Measurements from ENCODE around the gene ELOB.

The ELOB gene

GRCh38 chr16:2811703-2812471, 34.8 kb upstream of the ELOB start:
- Histone ChIP-seq H3K18ac (ENCODE audit: low read length) (no peak overlapping the region), H2BK5ac (ENCODE audit: low read depth, low read length, poor library complexity) (no peak overlapping the region), H2AK5ac (ENCODE audit: low read length) (no peak overlapping the region), H2AFZ (ENCODE audit: insufficient read depth, low read length, poor library complexity) (no peak overlapping the region), H3K4ac (ENCODE audit: low read depth, low read length) (no peak overlapping the region), H4K12ac (ENCODE audit: low read depth, low read length) (no peak overlapping the region), H3K4me1 (ENCODE audit: control insufficient read depth in 1 of 2, insufficient read depth in 2 of 2, low read length in 2 of 2) (no peaks in the 10 kb centered on the region), H3K14ac (ENCODE audit: low read length) (no peak overlapping the region), H3K9me3 (ENCODE audit: insufficient read depth, low read depth, low read length) (peaks cover 4% of the 10 kb centered on the region), H3K36me3 (ENCODE audit: control insufficient read depth in 1 of 2, insufficient read depth in 2 of 2, low read length in 2 of 2) (no peaks in the 10 kb centered on the region), H3K9ac (ENCODE audit: low read length) (no peak overlapping the region), H3K27ac (ENCODE audit: low read depth, low read length) (no peak overlapping the region), H2BK12ac (ENCODE audit: low read length) (no peak overlapping the region), H3K79me2 (ENCODE audit: control insufficient read depth, insufficient read depth, low read length, poor library complexity) (no peaks in the 10 kb centered on the region), H3K4me3 (ENCODE audit: low read depth, low read length) (no peak overlapping the region), H4K91ac (ENCODE audit: low read depth, low read length) (no peak overlapping the region), H2BK120ac (ENCODE audit: insufficient read depth, low read length, poor library complexity) (no peak overlapping the region), H3K4me2 (ENCODE audit: low read length) (no peak overlapping the region), H3K27me3 (ENCODE audit: insufficient read depth, low read length) (no peaks in the 10 kb centered on the region), H4K8ac (ENCODE audit: low read depth, low read length) (no peak overlapping the region), H3K79me1 (ENCODE audit: low read length) (no peaks in the 10 kb centered on the region), H3K23ac (ENCODE audit: low read length) (no peak overlapping the region)
- WGBS (ENCODE audit: extremely low coverage, insufficient coverage, insufficient read length): no CpG with 5 or more reads among the region's 15 CpGs
- no peak for DNase-seq

DNA sequence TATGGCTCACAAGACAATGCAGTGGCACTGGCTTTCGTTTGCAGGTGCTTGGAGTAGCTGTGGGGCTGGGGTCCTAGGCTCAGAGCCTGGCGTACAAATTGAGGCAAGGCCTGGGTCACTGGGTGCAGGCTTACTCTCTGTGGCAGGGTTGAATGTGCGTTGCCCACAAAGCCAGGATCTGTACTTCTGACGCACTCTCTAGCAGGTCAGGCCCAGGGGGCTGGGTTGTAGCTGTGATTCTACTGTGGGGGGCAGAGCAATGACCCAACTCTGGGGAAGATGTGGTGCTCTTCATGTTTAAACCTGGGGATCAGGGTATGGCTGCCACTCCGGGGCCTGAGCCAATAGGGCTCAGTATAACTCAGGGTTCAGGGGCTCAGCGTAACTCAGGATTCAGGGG, 33.6 kb upstream of the ELOB start:
- WGBS (ENCODE audit: extremely low coverage, insufficient coverage, insufficient read length): no CpG with 5 or more reads among the region's 6 CpGs

DNA sequence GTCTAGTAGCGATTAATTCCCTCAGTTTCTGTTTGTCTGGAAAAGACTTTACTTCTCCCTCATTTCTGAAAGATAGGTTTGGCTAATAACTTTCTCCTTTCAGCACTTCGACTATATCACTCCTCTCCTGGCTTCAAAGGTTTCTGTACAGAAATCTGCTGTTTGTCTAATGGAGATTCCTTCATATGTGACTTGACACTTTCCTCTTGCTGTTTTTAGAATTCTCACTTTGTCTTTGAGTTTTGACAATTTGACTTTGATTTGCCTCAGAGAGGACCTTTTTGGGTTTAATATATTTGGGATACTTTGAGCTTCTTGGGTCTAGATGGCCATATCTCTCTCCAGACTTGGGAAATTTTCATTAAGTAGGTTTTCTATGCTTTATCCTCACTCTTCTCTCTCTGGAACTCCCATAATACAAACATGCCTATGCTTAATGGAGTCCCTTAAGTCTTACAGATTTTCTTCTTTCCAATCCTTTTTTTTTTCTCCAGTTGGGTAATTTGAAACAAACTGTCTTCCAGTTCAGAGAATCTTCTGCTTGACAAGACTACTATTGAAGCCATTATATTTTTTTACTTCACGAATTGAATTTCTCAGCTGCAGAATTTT, 32.2 kb upstream of the ELOB start:
- Histone ChIP-seq H3K79me1 (ENCODE audit: low read length) (no peaks in the 10 kb centered on the region), H3K27ac (ENCODE audit: low read depth, low read length) (no peak overlapping the region), H3K9ac (ENCODE audit: low read length) (no peak overlapping the region), H2BK12ac (ENCODE audit: low read length) (no peak overlapping the region), H3K79me2 (ENCODE audit: control insufficient read depth, insufficient read depth, low read length, poor library complexity) (no peaks in the 10 kb centered on the region), H3K18ac (ENCODE audit: low read length) (no peak overlapping the region), H2BK120ac (ENCODE audit: insufficient read depth, low read length, poor library complexity) (no peak overlapping the region), H3K4ac (ENCODE audit: low read depth, low read length) (no peak overlapping the region), H4K8ac (ENCODE audit: low read depth, low read length) (no peak overlapping the region), H2BK5ac (ENCODE audit: low read depth, low read length, poor library complexity) (no peak overlapping the region), H3K36me3 (ENCODE audit: control insufficient read depth in 1 of 2, insufficient read depth in 2 of 2, low read length in 2 of 2) (no peaks in the 10 kb centered on the region), H4K91ac (ENCODE audit: low read depth, low read length) (no peak overlapping the region), H3K4me3 (ENCODE audit: low read depth, low read length) (no peak overlapping the region), H3K23ac (ENCODE audit: low read length) (no peak overlapping the region), H2AK5ac (ENCODE audit: low read length) (no peak overlapping the region), H3K14ac (ENCODE audit: low read length) (no peak overlapping the region), H2AFZ (ENCODE audit: insufficient read depth, low read length, poor library complexity) (no peak overlapping the region), H3K27me3 (ENCODE audit: insufficient read depth, low read length) (no peaks in the 10 kb centered on the region), H3K4me1 (ENCODE audit: control insufficient read depth in 1 of 2, insufficient read depth in 2 of 2, low read length in 2 of 2) (no peaks in the 10 kb centered on the region), H4K12ac (ENCODE audit: low read depth, low read length) (no peak overlapping the region), H3K4me2 (ENCODE audit: low read length) (no peak overlapping the region), H3K9me3 (ENCODE audit: insufficient read depth, low read depth, low read length) (peaks cover 22% of the 10 kb centered on the region)
- no peak for DNase-seq
- WGBS (ENCODE audit: extremely low coverage, insufficient coverage, insufficient read length): no CpG with 5 or more reads among the region's 3 CpGs

More for the DNA sequence above, 33.6 kb upstream of the ELOB start:
- no peak for DNase-seq
- Histone ChIP-seq H3K79me2 (ENCODE audit: control insufficient read depth, insufficient read depth, low read length, poor library complexity) (no peaks in the 10 kb centered on the region), H3K23ac (ENCODE audit: low read length) (no peak overlapping the region), H3K36me3 (ENCODE audit: control insufficient read depth in 1 of 2, insufficient read depth in 2 of 2, low read length in 2 of 2) (no peaks in the 10 kb centered on the region), H3K4me1 (ENCODE audit: control insufficient read depth in 1 of 2, insufficient read depth in 2 of 2, low read length in 2 of 2) (no peaks in the 10 kb centered on the region), H4K91ac (ENCODE audit: low read depth, low read length) (no peak overlapping the region), H2BK120ac (ENCODE audit: insufficient read depth, low read length, poor library complexity) (no peak overlapping the region), H3K9me3 (ENCODE audit: insufficient read depth, low read depth, low read length) (peaks cover 11% of the 10 kb centered on the region), H3K27ac (ENCODE audit: low read depth, low read length) (no peak overlapping the region), H3K27me3 (ENCODE audit: insufficient read depth, low read length) (no peaks in the 10 kb centered on the region), H3K4me2 (ENCODE audit: low read length) (no peak overlapping the region), H3K4ac (ENCODE audit: low read depth, low read length) (no peak overlapping the region), H4K12ac (ENCODE audit: low read depth, low read length) (no peak overlapping the region), H4K8ac (ENCODE audit: low read depth, low read length) (no peak overlapping the region), H3K4me3 (ENCODE audit: low read depth, low read length) (no peak overlapping the region), H3K14ac (ENCODE audit: low read length) (no peak overlapping the region), H2AFZ (ENCODE audit: insufficient read depth, low read length, poor library complexity) (no peak overlapping the region), H2AK5ac (ENCODE audit: low read length) (no peak overlapping the region), H3K9ac (ENCODE audit: low read length) (no peak overlapping the region), H3K79me1 (ENCODE audit: low read length) (no peaks in the 10 kb centered on the region), H2BK5ac (ENCODE audit: low read depth, low read length, poor library complexity) (no peak overlapping the region), H3K18ac (ENCODE audit: low read length) (no peak overlapping the region), H2BK12ac (ENCODE audit: low read length) (no peak overlapping the region)

GRCh38 chr16:2808181-2808580, 31.1 kb upstream of the ELOB start:
- Histone ChIP-seq H3K27ac (ENCODE audit: low read depth, low read length) (no peak overlapping the region), H4K12ac (ENCODE audit: low read depth, low read length) (no peak overlapping the region), H3K9me3 (ENCODE audit: insufficient read depth, low read depth, low read length) (peaks cover 26% of the 10 kb centered on the region), H4K8ac (ENCODE audit: low read depth, low read length) (no peak overlapping the region), H3K4ac (ENCODE audit: low read depth, low read length) (no peak overlapping the region), H3K79me2 (ENCODE audit: control insufficient read depth, insufficient read depth, low read length, poor library complexity) (no peaks in the 10 kb centered on the region), H2AK5ac (ENCODE audit: low read length) (no peak overlapping the region), H2AFZ (ENCODE audit: insufficient read depth, low read length, poor library complexity) (no peak overlapping the region), H4K91ac (ENCODE audit: low read depth, low read length) (no peak overlapping the region), H3K4me3 (ENCODE audit: low read depth, low read length) (no peak overlapping the region), H2BK120ac (ENCODE audit: insufficient read depth, low read length, poor library complexity) (no peak overlapping the region), H3K36me3 (ENCODE audit: control insufficient read depth in 1 of 2, insufficient read depth in 2 of 2, low read length in 2 of 2) (no peaks in the 10 kb centered on the region), H3K4me1 (ENCODE audit: control insufficient read depth in 1 of 2, insufficient read depth in 2 of 2, low read length in 2 of 2) (no peaks in the 10 kb centered on the region), H3K23ac (ENCODE audit: low read length) (no peak overlapping the region), H3K4me2 (ENCODE audit: low read length) (no peak overlapping the region), H3K79me1 (ENCODE audit: low read length) (no peaks in the 10 kb centered on the region), H2BK12ac (ENCODE audit: low read length) (no peak overlapping the region), H3K9ac (ENCODE audit: low read length) (no peak overlapping the region), H3K27me3 (ENCODE audit: insufficient read depth, low read length) (no peaks in the 10 kb centered on the region), H3K14ac (ENCODE audit: low read length) (no peak overlapping the region), H2BK5ac (ENCODE audit: low read depth, low read length, poor library complexity) (no peak overlapping the region), H3K18ac (ENCODE audit: low read length) (no peak overlapping the region)
- DNase-seq: no peak
- no CpG with 5 or more reads among the region's 7 CpGs for WGBS (ENCODE audit: extremely low coverage, insufficient coverage, insufficient read length)

All from trophoblast cell (in vitro differentiated cells and primary cell).